Measurements from ENCODE around the gene TPSB2.
"Not testable (repeated sequence)": the region's sequence is repeated elsewhere in the genome, so short reads cannot be mapped to it uniquely, and the experiment has no call there.

TPSB2 gene

DNA sequence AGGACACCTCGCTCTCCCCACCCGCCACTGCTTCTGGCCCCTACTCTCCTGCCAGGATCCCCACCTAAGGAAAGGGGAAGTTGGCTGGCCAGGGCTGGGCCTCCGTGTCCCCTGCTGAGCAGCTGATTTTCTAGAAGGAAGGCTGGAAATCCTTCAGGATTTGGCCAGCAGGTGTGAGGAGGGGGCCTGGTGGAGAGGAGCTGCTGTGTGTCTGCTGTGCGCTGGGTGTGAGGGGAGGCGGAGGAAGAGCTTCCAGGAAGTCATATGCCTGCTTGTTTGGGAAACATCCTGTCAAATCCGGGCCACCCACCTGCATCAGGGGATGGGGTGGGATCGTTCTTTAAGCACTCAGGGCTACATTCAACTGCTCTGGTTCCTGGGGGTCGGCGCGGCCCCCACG is 33.5 kb downstream of the TPSB2 start:
- no peak for TF ChIP-seq CTCF (IDR thresholded peaks at IDR 0.05; ENCODE audit: borderline replicate concordance, insufficient read depth, low read depth, low read length)

GRCh38 chr16:1195393-1195666 is 34.7 kb downstream of the TPSB2 start:
- no peak overlapping the region for H3K4me3 ChIP-seq (ENCODE audit: low read depth, low read length)
- TF ChIP-seq CTCF (IDR thresholded peaks at IDR 0.05; ENCODE audit: borderline replicate concordance, insufficient read depth, low read depth, low read length), result no peak

More for the DNA sequence above, 33.5 kb downstream of the TPSB2 start:
- no peak overlapping the region for H3K4me3 ChIP-seq (ENCODE audit: low read depth, low read length)

DNA sequence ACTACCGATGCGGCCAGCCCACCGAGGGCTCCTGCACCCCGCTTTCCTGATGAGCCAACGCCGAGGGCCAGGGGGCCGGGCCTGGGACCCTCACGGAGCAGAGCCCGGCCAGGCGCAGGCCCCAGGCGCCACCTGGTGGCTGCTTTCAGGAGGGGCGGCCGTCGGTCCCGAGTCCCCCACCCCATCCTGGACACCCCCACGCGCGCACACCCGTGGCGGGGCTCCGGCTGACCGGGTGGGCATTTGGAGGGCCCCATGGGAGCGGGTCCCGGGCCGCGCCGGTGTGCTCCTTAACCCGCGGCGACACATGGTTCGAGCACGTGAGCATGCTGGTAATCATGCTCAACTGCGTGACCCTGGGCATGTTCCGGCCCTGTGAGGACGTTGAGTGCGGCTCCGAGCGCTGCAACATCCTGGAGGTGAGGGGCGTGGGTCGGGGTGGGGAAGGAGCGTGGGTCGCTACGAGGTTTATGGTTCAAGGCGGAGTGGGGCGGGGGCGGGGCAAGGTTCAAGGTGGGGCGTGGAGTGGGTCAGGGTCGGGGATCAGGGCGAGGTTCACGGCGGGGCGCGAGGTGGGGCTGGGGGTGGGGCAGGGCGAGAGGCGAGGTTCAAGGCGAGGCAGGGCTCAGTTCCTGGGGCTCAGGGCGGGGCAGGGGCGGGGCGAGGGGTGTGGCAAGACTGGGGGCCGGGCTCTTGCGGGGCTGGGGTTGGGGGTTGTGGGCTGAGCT is 35.2 kb downstream of the TPSB2 start:
- TF ChIP-seq CTCF (IDR thresholded peaks at IDR 0.05; ENCODE audit: borderline replicate concordance, insufficient read depth, low read depth, low read length), result peak; percentile 46
- H3K4me3 ChIP-seq (ENCODE audit: low read depth, low read length), result no peak overlapping the region

- TF ChIP-seq CTCF (IDR thresholded peaks at IDR 0.05; ENCODE audit: borderline replicate concordance, insufficient read depth, low read depth, low read length), result no peak
- H3K4me3 ChIP-seq (ENCODE audit: low read depth, low read length), result no peak overlapping the region
Measured at GRCh38 chr16:1193825-1194581, 36.0 kb downstream of the TPSB2 start.

DNA sequence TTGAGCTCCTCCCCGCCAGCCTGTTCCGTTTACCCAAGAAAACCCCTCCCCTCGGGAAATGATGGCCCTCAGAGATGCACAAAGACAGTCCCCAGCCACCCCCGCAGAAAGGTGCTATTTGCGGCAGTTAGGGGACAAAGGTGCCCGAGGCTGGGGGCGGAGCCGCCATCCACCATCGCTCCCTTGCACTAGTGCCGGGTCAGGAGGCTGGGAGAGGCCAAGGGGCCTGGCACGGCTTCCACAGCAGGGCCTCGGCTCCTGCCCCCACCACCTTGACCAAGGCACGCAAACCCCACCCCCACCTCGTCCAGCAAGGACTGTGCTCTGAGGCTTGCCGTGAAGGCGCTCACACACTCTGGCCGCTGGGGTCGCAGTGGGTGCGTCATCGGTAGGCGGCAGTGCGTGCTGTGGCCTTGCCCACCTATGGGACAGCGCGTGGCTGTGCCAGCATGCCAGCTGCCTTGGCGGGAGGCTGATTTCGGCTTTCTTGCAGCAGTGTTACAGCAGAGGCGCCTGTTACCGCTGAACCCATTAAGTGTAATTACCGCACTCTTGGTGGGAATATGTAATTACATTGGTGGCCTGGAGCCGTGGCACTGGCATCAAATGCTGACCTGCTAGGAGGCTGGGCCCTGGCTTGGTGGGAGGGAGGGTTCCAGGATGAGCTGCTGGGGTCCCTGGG is 36.7 kb downstream of the TPSB2 start:
- no peak for TF ChIP-seq CTCF (IDR thresholded peaks at IDR 0.05; ENCODE audit: borderline replicate concordance, insufficient read depth, low read depth, low read length)
- H3K4me3 ChIP-seq (ENCODE audit: low read depth, low read length), result no peak overlapping the region

DNA sequence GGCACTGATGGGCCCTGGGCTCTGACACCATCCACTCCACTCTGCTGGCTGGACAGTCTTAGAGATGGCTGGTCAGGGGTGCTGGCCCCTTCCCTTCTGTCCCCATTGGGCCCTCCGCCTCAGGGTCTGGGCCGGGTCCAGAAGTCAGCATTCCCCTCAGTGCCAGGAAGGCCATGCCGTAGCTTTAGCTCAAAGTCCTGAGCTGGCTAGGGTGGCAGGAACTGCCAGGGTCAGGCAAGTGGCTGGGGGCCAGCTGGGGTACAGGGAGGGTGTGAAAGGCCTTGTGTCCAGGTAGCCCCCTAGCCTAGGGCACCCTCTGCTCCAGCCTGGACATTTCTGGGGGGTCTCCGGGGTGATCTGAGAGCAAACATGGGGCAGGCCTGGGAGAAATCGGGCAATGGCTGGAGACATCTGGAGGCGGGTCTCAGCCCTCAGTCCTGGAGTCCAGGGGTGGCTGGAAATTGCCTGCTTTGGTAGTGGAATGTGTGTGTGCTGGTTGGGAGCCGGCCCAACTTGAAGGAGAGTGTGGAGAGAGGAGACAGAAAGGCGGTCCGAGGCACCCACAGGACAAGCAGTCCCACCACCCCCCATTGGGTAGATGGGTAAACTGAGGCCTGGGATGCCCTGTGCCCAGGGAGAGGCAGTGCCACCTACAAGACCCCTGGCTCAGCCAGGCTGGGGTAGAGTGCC is 37.5 kb downstream of the TPSB2 start:
- TF ChIP-seq CTCF (IDR thresholded peaks at IDR 0.05; ENCODE audit: borderline replicate concordance, insufficient read depth, low read depth, low read length), result no peak
- H3K4me3 ChIP-seq (ENCODE audit: low read depth, low read length), result no peak overlapping the region

DNA sequence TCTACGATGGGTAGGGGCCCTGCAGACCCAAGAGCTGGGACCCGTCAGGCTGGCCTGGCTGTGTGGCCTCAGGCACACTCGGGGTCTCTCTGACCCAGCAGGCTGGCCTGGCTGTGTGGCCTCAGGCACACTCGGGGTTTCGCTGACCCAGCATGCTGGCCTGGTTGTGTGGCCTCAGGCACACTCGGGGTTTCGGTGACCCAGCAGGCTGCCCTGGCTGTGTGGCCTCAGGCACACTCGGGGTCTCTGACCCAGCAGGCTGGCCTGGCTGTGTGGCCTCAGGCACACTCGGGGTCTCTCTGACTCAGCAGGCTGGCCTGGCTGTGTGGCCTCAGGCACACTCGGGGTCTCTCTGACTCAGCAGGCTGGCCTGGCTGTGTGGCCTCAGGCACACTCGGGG is 39.2 kb downstream of the TPSB2 start:
- not testable (repeated sequence) for H3K4me3 ChIP-seq (ENCODE audit: low read depth, low read length)
